Adrenal gland (tissue), 12 donors: ENCODE measurements around the gene CAMTA1. TPM values are rescaled to one million over a fixed set of nuclear protein-coding genes. Genes with fewer than 3 reads are reported as not detected.
"Not testable (repeated sequence)": the region's sequence is repeated elsewhere in the genome, so short reads cannot be mapped to it uniquely, and the experiment has no call there.

ENCODE experiments used
- DNase-seq, 7 donors: peaks; one replicate each; pipeline ENCODE4 v3.0.0-alpha.2; 2019 to 2020
- H3K27ac ChIP-seq, 5 donors: fragments of 200-600 bp; sonication (generic) in 4 of 5; 1 replicate in 3 of 5; 2 replicates in 2 of 5; pipeline versions ENCODE4 v1.5.1 to v1.8.0; 2016 to 2020; ENCODE audit warnings: mild to moderate bottlenecking in 1 of 5
- H3K27me3 ChIP-seq: fragments of 200-600 bp; 2 replicates; pipeline ENCODE4 v1.8.0; 2021
- H3K36me3 ChIP-seq, 2 donors: fragments of 200-600 bp; replicated peaks in 1 of 2; 1 replicate in 1 of 2; 2 replicates in 1 of 2; pipeline versions ENCODE4 v1.5.1 to v1.8.0; 2018 to 2022
- H3K4me1 ChIP-seq, 2 donors: fragments of 200-600 bp; replicated peaks in 1 of 2; 1 replicate in 1 of 2; 2 replicates in 1 of 2; pipeline versions ENCODE4 v1.5.1 to v1.8.0; 2018 to 2021
- H3K4me3 ChIP-seq, 4 donors: fragments of 200-600 bp; sonication (generic) in 3 of 4; one replicate each; pipeline ENCODE4 v1.5.1; 2016 to 2018
- H3K9me3 ChIP-seq, 3 donors: fragments of 200-600 bp; sonication (generic) in 1 of 3; replicated peaks in 1 of 3; 1 replicate in 2 of 3; 2 replicates in 1 of 3; pipeline versions ENCODE4 v1.5.1 to v1.8.0; 2016 to 2021
- CTCF ChIP-seq, 6 experiments: fragments of 450-650 bp in 4 of 6; fragments of 200-600 bp in 2 of 6; sonication (generic) in 1 of 6; IDR thresholded peaks; 1 replicate in 5 of 6; 2 replicates in 1 of 6; pipeline versions ENCODE4 v1.5.1 to v1.8.0; 2016 to 2021; ENCODE audit warnings: antibody characterized with exemption in 6 of 6, mild to moderate bottlenecking in 2 of 6, moderate library complexity in 1 of 6
- POLR2A ChIP-seq, 2 donors: fragments of 450-650 bp; IDR thresholded peaks; one replicate each; pipeline ENCODE4 v1.6.1; 2017; ENCODE audit warnings: antibody characterized with exemption in 2 of 2, mild to moderate bottlenecking in 2 of 2, moderate library complexity in 1 of 2
- WGBS, 4 donors: extraction: QIAGEN DNeasy Blood & Tissue Kit in 2 of 4; methylation state at CpG; one replicate each; pipeline versions ENCODE4 v1.1.5 to v1.1.7; 2013 to 2017; 5-methylcytosine and 5-hydroxymethylcytosine counted together
- intact Hi-C, 2 donors: fragments of 100-400 bp; cut with DNase I; formaldehyde crosslinking; loops; one replicate each; pipeline versions ENCODE4 v1.14.1 to v1.15.0; 2022 to 2023
- polyA plus RNA-seq, 3 donors: library from polyadenylated mRNA; stranded (reverse); fragments of 200-250 nt in 2 of 3; fragments of 350-450 nt in 1 of 3; fragmentation: Illumina TruSeq in 1 of 3; extraction: RNeasy Lipid Tissue Mini Kit (QIAGEN cat#74804) in 1 of 3; gene quantifications; one replicate each; pipeline ENCODE4 v1.2.3, GENCODE V29; 2013 to 2014
- total RNA-seq, 9 donors: library from RNA; depleted of rRNA in 4 of 9; stranded (reverse); fragments of >200 nt in 4 of 9; fragments of 120-200 nt in 1 of 9; fragmentation: NEBNext Ultra II Directional in 1 of 9; extraction: Animal tissue kit (Norgen Biotek cat#: 25700) in 1 of 9; gene quantifications; one replicate each; pipeline versions ENCODE4 v1.1.0 to v1.2.4, GENCODE V29; 2013 to 2023
- donor health status: healthy with polysubstance abuse.
- donor health status: Bipolar disorder and iron deficiency.
- donor health status: DM: yes; HTN: yes; CAD: no.
- donor health status: DM: no; HTN: no; CAD: no.
- donor health status: DM: no; HTN: no; CAD: no.
- donor health status: DM: yes; HTN: yes; CAD: no.

CAMTA1 gene
- total and polyA plus RNA-seq, 12 donors, result 62.9 to 141 (median 96.9) TPM

- DNase-seq, result no peak
- Histone ChIP-seq H3K27me3 (peaks cover 8% of the 10 kb centered on the region), H3K27ac (no peak overlapping the region), H3K4me1 (no peaks in the 10 kb centered on the region), H3K9me3 (no peaks in the 10 kb centered on the region), H3K4me3 (no peak overlapping the region), H3K36me3 (no peaks in the 10 kb centered on the region)
- WGBS, 4 donors, result 67 to 68% (median 68%) methylated on average over 3 of the region's 3 CpGs
- TF ChIP-seq CTCF (IDR thresholded peaks at IDR 0.05) (no peak), POLR2A (IDR thresholded peaks at IDR 0.05) (no peak)
- intact Hi-C loops, result no loop called here
Measured at GRCh38 chr1:7327849-7328248, 542.6 kb downstream of the CAMTA1 start.

- Histone ChIP-seq H3K4me3 (no peak overlapping the region), H3K27me3 (peaks cover 8% of the 10 kb centered on the region), H3K36me3 (no peaks in the 10 kb centered on the region), H3K4me1 (no peaks in the 10 kb centered on the region), H3K27ac (no peak overlapping the region), H3K9me3 (no peaks in the 10 kb centered on the region)
- 87 to 91% (median 89%) methylated on average over 15 of the region's 15 CpGs for WGBS, 4 donors
- TF ChIP-seq POLR2A (IDR thresholded peaks at IDR 0.05) (no peak), CTCF (IDR thresholded peaks at IDR 0.05) (no peak)
- DNase-seq, result peak in 1 of 7 donors; percentile 34
- intact Hi-C loops, result no loop called here
Measured at GRCh38 chr1:7329868-7330615, 544.8 kb downstream of the CAMTA1 start.

DNA sequence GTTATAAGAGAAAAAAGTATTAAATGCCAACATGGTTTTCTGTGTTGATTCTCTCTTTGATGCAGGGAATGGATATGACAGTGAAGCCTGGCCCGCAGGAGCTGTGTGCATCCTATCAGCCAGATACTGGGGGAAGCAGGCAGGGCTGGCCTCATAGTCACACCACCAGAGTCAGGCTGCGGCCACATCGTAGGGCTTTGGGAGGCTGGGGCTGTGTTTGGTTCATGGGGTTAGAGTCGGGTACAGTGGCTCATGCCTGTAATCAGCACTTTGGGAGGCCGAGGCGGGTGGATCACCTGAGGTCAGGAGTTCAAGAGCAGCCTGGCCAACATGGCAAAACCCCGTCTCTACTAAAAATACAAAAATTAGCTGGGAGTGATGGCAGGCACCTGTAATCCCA is 545.5 kb downstream of the CAMTA1 start:
- H3K9me3 ChIP-seq, H3K36me3 ChIP-seq, H3K27ac ChIP-seq, H3K4me1 ChIP-seq, H3K27me3 ChIP-seq, H3K4me3 ChIP-seq, intact Hi-C loops: not testable (repeated sequence)
- DNase-seq, result peak in 1 of 7 donors; percentile 43
- 82 to 94% (median 93%) methylated on average over 7 of the region's 7 CpGs for WGBS, 4 donors

- intact Hi-C loops, result no loop called here
- 76 to 83% (median 79%) methylated on average over 9 of the region's 9 CpGs for WGBS, 4 donors
- H3K4me1 ChIP-seq, result no peaks in the 10 kb centered on the region
- no peaks in the 10 kb centered on the region for H3K9me3 ChIP-seq
- no peak for TF ChIP-seq CTCF (IDR thresholded peaks at IDR 0.05)
- TF ChIP-seq POLR2A (IDR thresholded peaks at IDR 0.05), result no peak
- no peak overlapping the region for H3K27ac ChIP-seq
- DNase-seq, result peak in 1 of 7 donors; percentile 21
- H3K36me3 ChIP-seq, result no peaks in the 10 kb centered on the region
- H3K27me3 ChIP-seq, result peaks cover 8% of the 10 kb centered on the region
- no peak overlapping the region for H3K4me3 ChIP-seq
Measured at GRCh38 chr1:7331926-7332535, 546.8 kb downstream of the CAMTA1 start.
